NOMO-1 (cell line): ENCODE results near the gene SENP8.
"Not testable (repeated sequence)": the region's sequence is repeated elsewhere in the genome, so short reads cannot be mapped to it uniquely, and the experiment has no call there.

ENCODE experiments used
- DNase-seq, 2 experiments: peaks; one replicate each; lab custom pipeline; 2025; ENCODE audit not compliant: unreplicated experiment in 2 of 2; lab: John Stamatoyannopoulos, UW

Gene SENP8

DNA sequence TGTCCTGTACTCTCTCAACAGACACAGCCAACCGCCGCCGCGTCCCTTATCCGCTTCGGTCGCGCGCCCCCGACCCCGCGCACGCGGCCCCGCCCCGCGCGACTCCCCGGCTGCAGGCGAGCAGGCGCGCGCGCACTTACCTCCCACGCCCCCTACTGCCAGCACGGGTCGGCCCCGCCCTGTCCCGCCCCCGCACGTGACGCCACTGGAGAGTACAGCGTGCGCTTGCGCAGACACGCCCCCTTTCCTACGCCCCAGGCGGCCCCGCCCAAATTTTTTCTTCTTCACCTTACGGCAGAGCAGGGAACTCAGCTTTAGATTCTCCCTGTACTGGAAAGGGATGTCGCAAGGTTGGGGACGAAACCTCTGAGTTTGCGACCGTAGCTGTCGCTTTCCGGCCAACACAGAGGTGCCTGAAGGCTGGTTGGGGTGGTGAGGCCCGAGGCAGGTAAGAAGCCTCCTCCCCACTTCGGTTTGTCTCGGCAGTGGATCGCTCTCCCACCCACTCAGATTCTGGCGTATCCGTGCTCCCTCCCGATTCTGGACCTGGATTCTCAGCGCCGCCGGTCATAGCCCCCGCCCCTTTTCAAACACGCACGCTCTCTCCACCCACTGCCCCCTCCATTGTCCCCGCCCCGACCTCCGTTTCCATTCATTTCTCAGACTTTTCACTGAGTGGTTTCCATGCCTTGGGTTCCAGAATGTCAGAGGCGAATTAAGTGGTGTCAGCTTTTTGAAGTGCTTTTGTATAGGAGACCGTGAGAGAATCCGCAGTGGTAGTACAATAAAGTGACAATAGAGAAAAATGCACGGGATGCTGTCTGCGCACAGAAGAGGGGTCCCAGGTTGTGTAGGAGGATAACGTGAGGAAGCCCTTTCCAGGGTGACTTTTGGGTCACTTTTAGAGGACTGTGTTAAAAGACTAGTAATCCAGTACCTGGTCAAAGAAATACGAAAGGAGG is at the start of gene SENP8, which contains the start of gene MYO9A:
SENP8 (plus strand) TSS at position 387 of the 962 bp plus-strand sequence. CDS start 21,221 bp downstream, outside the sequence.
MYO9A (minus strand) TSS at position 134 of the 962 bp plus-strand sequence. CDS start 71,587 bp downstream, outside the sequence.
- DNase-seq = peak; percentile 99

DNA sequence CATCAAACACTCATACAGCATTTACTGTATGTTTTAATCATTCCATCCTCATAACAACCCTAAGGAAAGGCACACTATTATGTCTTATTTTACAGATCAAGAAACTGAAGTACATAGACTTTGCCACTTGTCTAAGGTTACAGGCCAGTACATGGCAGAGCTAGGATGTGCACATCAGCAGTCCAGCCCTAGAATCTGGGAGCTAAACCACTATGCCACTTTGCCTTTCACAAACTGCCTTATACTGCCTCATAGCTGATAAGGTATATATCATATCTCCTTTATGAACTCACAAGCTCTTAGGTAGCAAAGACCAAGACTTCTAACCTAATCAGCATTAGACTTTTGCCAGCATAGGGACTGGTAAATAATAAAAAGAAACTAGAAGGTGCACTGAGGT is 49.3 kb upstream of the SENP8 start:
- no peak for DNase-seq

DNA sequence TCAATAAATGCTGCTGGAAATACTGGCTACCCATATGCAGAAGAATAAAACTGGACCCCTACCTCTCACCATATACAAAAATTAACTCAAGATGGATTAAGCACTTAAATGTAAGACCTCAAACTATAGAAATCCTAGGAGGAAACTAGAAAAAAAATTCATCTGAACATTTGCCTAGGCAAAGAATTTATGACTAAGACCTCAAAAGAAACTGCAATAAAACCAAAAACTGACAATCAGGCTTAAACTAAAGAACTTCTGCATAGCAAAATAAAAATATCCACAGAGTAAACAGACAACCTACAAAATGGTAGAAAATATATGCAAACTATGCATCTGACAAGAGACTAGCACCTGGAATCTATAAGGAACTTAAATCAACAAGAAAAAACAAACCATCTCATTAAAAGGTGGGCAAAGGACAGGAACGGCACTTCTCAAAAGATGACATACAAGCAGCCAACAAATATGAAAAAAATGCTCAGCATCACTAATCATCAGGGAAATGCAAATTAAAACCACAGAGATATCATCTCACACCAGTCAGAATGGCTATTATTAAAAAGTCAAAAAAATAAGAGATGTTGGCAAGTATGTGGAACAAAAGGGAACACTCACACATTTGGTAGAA is 47.3 kb upstream of the SENP8 start:
- DNase-seq = no peak

DNA sequence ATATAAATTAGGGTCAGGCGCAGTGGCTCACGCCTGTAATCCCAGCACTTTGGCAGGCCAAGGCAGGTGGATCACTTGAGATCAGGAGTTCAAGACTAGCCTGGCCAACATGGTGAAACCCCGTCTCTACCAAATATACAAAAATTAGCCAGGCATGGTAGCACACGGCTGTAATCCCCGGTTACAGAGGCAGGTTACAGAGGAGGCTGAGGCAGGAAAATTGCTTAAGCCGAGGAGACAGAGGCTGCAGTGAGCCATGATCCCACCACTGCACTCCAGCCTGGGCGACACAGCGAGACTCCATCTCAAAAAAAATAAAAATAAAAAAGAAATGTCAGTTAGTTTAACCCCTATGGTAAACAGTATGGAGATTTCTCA is 46.8 kb upstream of the SENP8 start:
- not testable (repeated sequence) for DNase-seq

DNA sequence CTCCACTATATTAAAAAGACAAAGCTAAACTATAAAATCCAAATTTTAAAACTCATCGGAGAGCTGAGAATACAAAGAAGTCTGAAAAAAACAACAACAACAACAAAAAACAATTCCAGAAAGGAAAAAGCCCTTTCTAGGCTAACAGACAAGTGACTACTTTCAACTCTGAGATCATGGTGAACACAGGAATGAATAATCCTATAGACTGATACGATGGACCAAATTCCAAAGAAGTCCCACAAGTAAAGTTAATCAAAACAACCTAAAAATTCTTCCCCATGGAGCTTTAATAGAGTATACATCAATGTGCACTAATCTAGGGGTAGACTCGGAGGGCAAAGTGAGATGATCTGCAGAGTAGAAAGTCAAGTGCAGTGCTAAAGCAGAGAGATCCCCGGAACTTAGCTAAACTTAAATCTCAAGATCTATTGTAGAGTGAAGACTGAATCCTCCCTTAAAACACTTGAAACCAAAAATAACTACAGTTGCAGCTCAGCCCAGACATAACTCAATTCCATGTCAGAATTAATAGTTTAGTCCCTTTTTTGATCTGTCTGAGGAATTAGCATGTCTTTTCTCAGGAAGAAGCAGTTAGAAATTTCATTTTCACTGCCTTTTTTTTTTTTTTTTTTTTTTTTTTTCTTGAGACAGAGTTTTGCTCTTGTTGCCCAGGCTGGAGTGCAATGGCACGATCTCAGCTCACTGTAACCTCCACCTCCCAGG is 43.7 kb upstream of the SENP8 start:
- DNase-seq = no peak

DNA sequence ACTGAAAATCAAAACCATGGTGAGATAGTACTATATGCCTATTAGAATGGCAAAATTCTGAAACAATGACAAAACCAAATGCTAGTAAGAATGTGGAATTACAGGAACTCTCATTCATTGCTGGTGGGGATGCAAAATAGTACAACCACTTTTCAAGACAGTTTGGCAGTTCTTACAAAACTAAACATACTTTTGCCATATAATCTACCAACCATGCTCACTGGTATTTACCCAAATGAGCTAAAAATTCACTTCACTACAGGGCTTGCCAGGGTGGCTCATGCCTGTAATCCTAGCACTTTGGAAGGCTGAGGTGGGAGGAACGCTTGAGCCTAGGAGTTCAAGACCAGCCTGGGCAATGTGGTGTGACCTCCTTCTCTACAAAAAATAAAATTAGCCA is 40.3 kb upstream of the SENP8 start:
- no peak for DNase-seq

DNA sequence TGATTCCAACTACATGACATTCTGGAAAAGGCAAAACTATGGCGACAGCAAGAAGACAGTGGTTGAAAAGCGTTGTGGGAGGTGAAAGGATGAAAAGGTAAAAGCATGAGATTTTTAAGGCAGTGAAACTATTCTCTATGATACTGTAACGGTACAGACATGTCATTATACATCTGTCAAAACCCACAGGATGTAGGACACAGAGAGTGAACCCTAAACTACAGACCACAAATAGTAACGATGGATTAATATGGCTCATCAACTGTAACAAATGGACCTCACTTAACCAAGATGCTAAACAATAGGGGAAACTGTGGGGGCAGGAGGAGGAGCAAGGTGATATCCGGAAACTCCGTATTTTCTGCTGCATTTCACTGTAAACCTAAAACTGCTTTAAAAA is 39.3 kb upstream of the SENP8 start:
- no peak for DNase-seq

DNA sequence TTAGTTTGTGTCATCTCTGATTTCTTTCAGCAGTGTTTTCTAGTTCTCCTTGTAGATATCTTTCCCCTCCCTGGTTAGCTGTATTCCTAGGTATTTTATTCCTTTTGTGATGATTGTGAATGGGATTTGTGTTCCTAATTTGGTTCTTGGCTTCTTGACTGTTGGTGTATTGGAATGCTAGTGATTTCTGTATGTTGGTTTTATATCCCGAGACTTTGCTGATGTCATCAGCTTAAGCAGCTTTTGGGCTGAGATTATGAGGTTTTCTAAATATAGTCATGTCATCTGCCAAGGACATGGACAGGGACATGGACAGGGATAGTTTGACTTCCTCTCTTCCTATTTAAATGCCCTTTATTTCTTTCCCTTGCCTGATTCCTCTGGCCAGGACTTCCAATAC is 36.0 kb upstream of the SENP8 start:
- no peak for DNase-seq

DNA sequence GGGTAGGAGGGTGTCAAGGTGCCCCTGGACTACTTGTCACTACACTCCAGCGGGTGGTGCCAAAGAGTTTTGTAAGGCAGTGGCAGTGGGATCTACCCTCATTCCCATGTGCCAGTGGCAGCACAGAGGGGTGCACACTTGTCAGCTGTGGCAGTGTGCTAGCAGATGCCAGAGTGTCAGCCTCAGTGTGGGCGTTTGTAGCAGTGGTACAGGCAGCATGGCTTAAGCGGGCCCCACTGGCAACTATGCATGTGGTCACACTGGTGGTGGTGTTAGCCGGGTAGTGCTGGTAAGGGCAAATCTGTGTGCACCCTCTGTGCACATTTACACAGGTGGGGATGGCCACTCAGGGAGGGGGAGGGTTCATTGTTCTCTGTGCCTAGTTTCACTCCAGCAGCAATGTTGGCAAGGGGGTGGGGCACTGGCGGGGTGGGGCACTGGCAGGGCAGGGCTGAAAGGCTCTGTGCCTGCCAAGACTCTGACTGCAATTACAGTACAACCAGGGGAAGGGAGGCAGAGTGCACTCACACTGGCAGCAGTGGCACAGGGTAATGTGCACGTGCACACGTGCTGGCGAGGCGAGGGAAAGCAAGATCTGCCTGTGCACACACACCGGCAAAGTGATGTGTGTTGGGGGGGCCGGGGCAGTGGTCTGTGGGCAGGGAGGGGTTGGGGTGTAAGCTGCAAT is 32.0 kb upstream of the SENP8 start:
- DNase-seq = no peak

DNA sequence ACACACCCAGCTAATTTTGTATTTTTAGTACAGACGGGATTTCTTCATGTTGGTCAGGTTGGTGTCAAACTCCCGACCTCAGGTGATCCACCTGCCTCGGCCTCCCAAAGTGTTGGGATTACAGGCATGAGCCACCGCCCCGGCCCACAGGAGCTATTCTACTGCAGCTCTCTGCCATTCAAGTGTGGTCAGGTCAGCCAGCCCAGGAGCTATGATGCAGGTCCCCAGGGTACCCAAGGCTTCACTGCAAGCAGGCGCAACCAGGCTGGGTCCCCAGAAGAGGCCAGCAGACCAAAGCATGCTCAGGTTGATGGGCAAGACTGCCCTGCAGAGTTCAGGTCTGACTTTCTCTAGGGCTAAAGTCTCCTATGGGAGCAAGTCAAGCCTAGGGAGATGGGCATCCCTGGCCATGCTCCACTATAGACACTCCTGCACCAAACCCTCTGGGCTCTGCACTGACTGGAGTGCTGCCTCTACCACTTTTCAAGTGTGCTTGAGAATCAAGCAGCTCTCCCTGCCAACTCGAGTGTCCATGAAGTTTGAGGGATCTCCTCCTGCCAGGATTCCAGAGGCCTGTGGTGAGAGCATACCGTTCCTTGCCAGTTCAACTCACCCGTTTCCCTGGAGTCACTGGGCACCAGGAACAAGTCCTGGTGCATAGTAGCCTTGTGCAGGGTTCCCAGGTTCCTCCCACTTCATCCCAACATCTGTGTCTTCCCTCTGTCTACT is 31.1 kb upstream of the SENP8 start:
- DNase-seq = no peak

DNA sequence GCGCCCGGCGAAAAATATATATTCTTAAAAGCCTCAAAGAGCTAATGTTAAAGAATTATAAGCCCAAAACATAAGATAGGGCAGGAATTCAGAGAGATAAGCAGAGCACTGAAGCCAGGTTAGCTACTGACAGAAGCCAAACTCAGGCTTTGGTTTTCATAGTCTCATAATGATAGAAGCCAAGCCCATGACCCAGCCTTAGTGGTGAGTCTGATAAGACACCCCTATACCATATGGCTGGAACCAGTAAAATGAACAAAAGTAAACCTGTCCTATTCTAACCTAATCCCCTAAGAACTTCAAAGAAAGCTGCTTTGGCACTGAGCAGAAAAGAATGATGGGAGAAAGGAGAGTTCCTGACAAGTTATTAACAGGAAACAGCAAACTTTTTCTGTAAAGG is 26.2 kb upstream of the SENP8 start:
- DNase-seq = no peak

DNA sequence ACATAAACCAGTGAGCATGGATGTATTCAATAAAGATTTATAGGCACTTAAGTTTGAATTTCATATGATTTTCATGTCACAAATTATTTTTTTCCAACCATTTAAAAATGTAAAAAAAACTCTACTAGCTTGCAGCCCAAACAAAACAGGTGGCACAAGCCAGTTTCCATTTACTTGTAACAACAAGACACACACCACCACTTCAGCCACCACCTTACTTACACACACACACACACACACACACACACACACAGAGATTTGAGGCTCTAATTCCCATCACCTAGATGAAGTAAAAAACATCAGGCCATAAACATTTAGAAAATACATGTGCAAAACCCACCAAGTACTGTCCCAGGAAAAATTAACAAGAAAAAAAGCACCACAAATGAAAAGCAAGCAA is 25.5 kb upstream of the SENP8 start:
- DNase-seq = no peak

DNA sequence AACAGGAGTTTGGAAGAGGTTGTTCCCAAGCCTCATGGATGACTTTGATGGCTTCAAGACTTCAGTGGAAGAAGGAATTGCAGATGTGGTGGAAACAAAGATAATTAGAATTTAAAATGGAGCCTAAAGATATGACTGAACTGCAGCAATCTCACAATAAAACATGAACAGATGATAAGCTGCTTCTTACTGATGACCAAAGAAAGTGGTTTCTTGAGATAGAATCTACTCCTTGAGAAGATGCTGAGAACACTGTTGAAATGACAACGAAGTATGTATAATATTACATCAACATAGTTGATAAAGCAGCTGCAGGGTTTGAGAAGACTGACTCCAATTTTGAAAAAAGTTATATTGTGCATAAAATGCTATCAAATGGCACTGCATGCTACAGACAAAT is 21.4 kb upstream of the SENP8 start:
- no peak for DNase-seq

DNA sequence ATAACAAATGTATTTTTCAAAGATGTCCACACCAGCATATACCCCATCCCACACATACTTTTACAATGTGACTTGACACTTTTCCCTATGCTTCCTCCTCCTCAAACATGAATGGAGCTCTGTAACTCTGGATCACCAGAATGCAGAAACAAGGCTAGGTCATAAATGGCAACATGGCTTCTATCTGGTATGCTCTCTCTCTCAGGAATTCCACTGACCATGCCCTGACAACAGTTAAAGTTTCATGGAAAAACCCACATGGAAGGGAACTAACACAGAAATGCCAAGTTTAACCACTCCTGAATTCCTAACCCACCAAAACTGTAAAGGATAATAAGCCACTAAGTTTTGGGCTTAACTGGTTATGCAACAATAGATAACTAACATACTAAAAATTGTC is 20.2 kb upstream of the SENP8 start:
- no peak for DNase-seq

DNA sequence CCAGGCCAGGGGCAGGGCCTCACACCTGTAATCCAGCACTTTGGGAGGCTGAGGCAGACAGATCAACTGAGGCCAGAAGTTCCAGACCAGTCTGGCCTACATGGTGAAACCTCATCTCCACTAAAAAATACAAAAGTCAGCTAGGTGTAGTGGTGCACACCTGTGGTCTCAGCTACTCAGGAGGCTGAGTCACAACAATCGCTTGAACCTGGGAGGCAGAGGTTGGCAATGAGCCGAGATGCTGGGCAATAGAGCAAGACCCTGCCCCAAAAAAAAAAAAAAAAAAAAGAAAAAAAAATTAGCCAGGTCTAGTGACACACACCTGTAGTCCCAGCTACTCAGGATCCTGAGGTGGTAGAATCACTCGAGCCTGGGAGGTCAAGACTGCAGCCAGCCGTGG is 19.0 kb upstream of the SENP8 start:
- DNase-seq = no peak

DNA sequence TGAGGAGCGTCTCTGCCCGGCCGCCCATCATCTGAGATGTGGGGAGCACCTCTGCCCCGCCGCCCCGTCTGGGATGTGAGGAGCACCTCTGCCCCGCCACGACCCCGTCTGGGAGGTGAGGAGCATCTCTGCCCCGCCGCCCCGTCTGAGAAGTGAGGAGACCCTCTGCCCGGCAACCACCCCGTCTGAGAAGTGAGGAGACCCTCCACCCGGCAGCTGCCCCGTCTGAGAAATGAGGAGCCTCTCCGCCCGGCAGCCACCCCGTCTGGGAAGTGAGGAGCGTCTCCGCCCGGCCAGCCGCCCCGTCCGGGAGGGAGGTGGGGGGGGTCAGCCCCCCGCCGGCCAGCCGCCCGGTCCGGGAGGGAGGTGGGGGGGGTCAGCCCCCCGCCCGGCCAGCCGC is 17.7 kb upstream of the SENP8 start:
- DNase-seq = not testable (repeated sequence)

DNA sequence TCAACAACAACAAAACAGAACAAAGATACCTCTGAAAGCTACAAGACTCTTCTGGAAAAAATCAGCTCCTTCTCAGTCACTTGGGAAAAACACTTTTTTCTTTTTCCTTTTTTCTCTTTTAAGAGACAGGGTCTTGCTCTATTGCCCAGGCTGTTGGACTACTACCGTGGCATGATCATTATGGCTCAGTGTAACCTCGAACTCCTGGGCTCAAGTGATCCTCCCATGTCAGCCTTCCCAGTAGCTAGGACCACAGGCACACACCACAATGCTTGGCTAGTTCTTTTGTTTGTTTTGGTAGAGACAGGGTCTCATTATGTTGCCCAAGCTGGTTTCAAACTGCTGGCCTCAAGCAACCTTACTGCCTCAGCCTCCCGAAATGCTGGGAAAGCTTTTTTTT is 13.1 kb upstream of the SENP8 start:
- DNase-seq = no peak

DNA sequence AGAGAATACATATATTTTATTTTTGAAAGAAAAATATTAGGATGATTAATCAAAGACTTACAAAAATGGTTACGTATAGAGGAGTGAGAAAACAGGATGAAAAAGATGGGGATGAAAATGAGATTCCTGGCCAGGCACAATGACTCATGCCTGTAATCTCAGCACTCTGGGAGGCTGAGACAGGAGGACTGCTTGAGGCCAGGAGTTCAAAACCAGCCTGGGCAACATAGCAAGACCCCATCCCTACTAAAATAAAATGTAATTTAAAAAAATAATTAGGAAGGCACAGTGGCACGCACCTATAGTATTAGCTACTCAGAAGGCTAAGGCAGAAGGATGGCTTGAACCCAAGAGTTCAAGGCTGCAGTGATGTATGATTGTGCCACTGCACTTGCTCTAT is 12.1 kb upstream of the SENP8 start:
- DNase-seq = no peak

DNA sequence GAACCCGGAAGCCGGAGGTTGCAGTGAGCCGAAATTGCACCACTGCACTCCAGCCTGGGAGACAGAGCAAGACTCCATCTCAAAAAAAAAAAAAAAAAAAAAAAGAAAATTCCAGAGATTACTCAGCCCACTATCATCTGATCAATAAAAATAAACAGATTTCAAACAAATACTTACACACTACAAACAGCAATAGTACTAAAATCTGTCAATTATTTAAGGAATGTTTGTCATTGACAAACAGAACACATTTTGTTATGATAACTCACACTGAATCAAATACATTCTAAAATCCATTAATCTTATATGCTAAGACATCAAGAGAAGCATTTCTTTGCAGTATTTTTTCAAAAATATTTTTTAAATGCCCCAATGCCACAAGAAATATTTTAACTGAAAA is 7.8 kb upstream of the SENP8 start:
- DNase-seq = no peak

DNA sequence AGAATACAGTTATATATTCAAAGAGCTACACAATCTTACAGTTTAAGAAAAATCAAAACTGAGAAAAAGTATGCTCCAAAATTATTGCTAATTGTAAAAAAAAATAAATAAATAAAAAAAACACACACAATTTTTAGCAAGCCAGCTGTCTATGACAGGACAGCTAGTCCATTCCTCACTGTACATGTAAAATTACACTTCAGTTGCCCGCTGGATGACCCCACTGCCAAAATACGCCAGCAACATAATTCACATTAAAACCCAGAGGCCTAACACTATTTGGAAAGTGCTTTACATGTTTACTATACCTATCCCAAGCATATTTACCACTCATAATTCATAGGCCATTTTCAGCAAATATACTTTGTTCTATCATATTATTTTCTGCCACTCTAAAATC is 6.1 kb upstream of the SENP8 start:
- no peak for DNase-seq
